CD4-positive, CD25-positive, alpha-beta regulatory T cell (primary cell): ENCODE results near the gene PHF2. TPM values are rescaled to one million over a fixed set of nuclear protein-coding genes. Genes with fewer than 3 reads are reported as not detected.

Experiments used
- ATAC-seq, 2 donors: fragments of 150-1000 bp; cut with Tn5 transposase; one replicate each; pipeline ENCODE4 v1.10.0; 2021; ENCODE audit warnings: low read depth in 2 of 2, moderate number of reproducible peaks in 2 of 2, moderate library complexity in 1 of 2
- DNase-seq, 3 donors: peaks; one replicate each; pipeline versions ENCODE4 v3.0.0 to v3.0.0-alpha.2; 2012 to 2022; ENCODE audit warnings: mixed read lengths in 1 of 3
- H3K27ac ChIP-seq: one replicate; pipeline ENCODE4 v1.7.0; 2013; ENCODE audit warnings: mild to moderate bottlenecking, low read length; ENCODE audit not compliant: insufficient read depth, poor library complexity, severe bottlenecking
- H3K27me3 ChIP-seq: one replicate; pipeline ENCODE4 v1.7.0; 2013; ENCODE audit warnings: low read length; ENCODE audit not compliant: control insufficient read depth, insufficient read depth
- H3K36me3 ChIP-seq: one replicate; pipeline ENCODE4 v1.7.0; 2013; ENCODE audit warnings: mild to moderate bottlenecking, low read length, moderate library complexity; ENCODE audit not compliant: control insufficient read depth, insufficient read depth
- H3K4me1 ChIP-seq: 2 replicates; pipeline ENCODE4 v1.7.0; 2013; ENCODE audit warnings: mild to moderate bottlenecking, low read length; ENCODE audit not compliant: insufficient read depth, control insufficient read depth, poor library complexity, severe bottlenecking
- H3K4me3 ChIP-seq: one replicate; pipeline ENCODE4 v1.7.0; 2013; ENCODE audit warnings: low read depth, mild to moderate bottlenecking, low read length, moderate library complexity
- H3K9me3 ChIP-seq, 2 experiments: 1 replicate in 1 of 2; 2 replicates in 1 of 2; pipeline ENCODE4 v1.7.0; 2013; ENCODE audit warnings: low read length in 2 of 2, mild to moderate bottlenecking in 1 of 2, moderate library complexity in 1 of 2; ENCODE audit not compliant: control insufficient read depth in 2 of 2
- H3K27ac Mint-ChIP-seq, 3 donors: one replicate each; pipeline ENCODE4 v1.8.0; 2020 to 2022; ENCODE audit warnings: mild to moderate bottlenecking in 3 of 3, mixed read lengths in 3 of 3, moderate library complexity in 2 of 3
- H3K27me3 Mint-ChIP-seq: one replicate; pipeline ENCODE4 v1.8.0; 2022; ENCODE audit warnings: mild to moderate bottlenecking, mixed read lengths
- H3K36me3 Mint-ChIP-seq: one replicate; pipeline ENCODE4 v1.8.0; 2020; ENCODE audit warnings: mixed read lengths
- H3K4me1 Mint-ChIP-seq, 4 donors: one replicate each; pipeline ENCODE4 v1.8.0; 2020 to 2022; ENCODE audit warnings: mixed read lengths in 4 of 4, mild to moderate bottlenecking in 1 of 4
- H3K4me3 Mint-ChIP-seq, 4 donors: one replicate each; pipeline ENCODE4 v1.8.0; 2020 to 2022; ENCODE audit warnings: mild to moderate bottlenecking in 4 of 4, mixed read lengths in 4 of 4, moderate library complexity in 3 of 4
- H3K9me3 Mint-ChIP-seq, 7 donors: one replicate each; pipeline ENCODE4 v1.8.0; 2020 to 2022; ENCODE audit warnings: mixed read lengths in 7 of 7, mild to moderate bottlenecking in 3 of 7, moderate library complexity in 2 of 7
- polyA plus RNA-seq, 4 donors: library from polyadenylated mRNA; unstranded; fragments of 300-500 nt; fragmentation: Illumina TruSeq; gene quantifications; one replicate each; pipeline ENCODE4 v1.2.3, GENCODE V29; 2021
- total RNA-seq: library from RNA; stranded (reverse); gene quantifications from one replicate; pipeline ENCODE4 v1.2.3, GENCODE V29; 2022

PHF2 gene
- total and polyA plus RNA-seq, 5 donors from 2014 or later, result 0.37 to 29.4 (median 1.0) TPM

DNA sequence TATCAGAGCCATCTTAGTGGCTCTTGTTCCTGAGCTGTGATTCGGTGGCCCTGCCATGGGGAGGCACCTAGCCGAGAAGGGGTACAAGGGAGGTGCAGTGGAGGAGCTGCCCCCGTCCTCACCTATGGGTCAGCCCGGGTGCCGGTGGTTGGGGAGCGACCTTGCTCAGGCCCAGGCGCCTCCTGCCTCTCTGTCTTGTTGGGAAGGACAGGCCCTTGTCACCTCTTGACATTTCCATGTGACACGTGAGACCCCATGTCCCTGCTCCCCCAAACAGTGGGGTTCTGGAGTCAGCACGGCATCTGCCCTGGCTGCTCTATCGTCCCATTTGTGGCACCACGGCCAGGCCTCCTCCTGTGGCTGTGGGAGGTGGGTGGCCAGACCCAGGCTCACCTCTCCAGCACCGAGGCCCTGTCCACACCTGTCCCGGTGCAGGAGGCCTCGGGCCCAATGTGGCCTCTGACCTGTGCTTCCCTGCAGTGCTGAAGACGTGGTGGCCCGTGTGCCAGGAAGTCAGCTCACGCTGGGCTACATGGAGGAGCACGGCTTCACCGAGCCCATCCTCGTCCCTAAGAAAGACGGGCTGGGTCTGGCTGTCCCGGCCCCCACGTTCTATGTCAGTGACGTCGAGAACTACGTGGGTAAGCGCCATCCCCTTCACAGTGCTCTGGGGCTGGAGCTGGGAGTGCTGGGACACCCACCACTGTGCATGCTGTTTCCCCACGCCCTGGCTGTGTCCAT, 68.9 kb downstream of the PHF2 start:
- Histone ChIP-seq H3K27ac (no peak overlapping the region), H3K4me3 (no peak overlapping the region), H3K9me3 (no peaks in the 10 kb centered on the region), H3K36me3 (peaks cover 33% of the 10 kb centered on the region), H3K4me1 (no peaks in the 10 kb centered on the region), H3K27me3 (no peaks in the 10 kb centered on the region)
- DNase-seq (no peak), ATAC-seq (no peak)
- Mint-ChIP-seq H3K9me3 (peaks cover 0 to 2% (median 0%) of the 10 kb centered on the region in 7 donors), H3K27ac (no peak overlapping the region), H3K4me1 (peaks cover 0 to 7% (median 3%) of the 10 kb centered on the region in 4 donors), H3K36me3 (peaks cover 37% of the 10 kb centered on the region), H3K4me3 (no peak overlapping the region), H3K27me3 (no peaks in the 10 kb centered on the region)

GRCh38 chr9:93645921-93646639, 69.7 kb downstream of the PHF2 start:
- Mint-ChIP-seq H3K4me3 (no peak overlapping the region), H3K27me3 (no peaks in the 10 kb centered on the region), H3K27ac (no peak overlapping the region), H3K4me1 (no peaks in the 10 kb centered on the region), H3K9me3 (peaks cover 0 to 1% (median 0%) of the 10 kb centered on the region in 7 donors), H3K36me3 (peaks cover 30% of the 10 kb centered on the region)
- Histone ChIP-seq H3K27me3 (no peaks in the 10 kb centered on the region), H3K9me3 (no peaks in the 10 kb centered on the region), H3K36me3 (peaks cover 38% of the 10 kb centered on the region), H3K4me3 (no peak overlapping the region), H3K4me1 (no peaks in the 10 kb centered on the region), H3K27ac (no peak overlapping the region)
- no peak for DNase-seq
- ATAC-seq, result no peak

- H3K4me1 Mint-ChIP-seq, result no peaks in the 10 kb centered on the region
- no peak overlapping the region for H3K4me3 ChIP-seq
- no peak for DNase-seq
- no peaks in the 10 kb centered on the region for H3K4me1 ChIP-seq
- H3K27me3 ChIP-seq, result no peaks in the 10 kb centered on the region
- peaks cover 38% of the 10 kb centered on the region for H3K36me3 ChIP-seq
- peaks cover 31% of the 10 kb centered on the region for H3K36me3 Mint-ChIP-seq
- no peak overlapping the region for H3K27ac ChIP-seq
- H3K9me3 ChIP-seq, result no peaks in the 10 kb centered on the region
- H3K27ac Mint-ChIP-seq, result no peak overlapping the region
- ATAC-seq, result no peak
- H3K4me3 Mint-ChIP-seq, result no peak overlapping the region
- H3K27me3 Mint-ChIP-seq, result no peaks in the 10 kb centered on the region
- H3K9me3 Mint-ChIP-seq, result peaks cover 0 to 1% (median 0%) of the 10 kb centered on the region in 7 donors
Observed at GRCh38 chr9:93646640-93647178, 70.3 kb downstream of the PHF2 start.

GRCh38 chr9:93648181-93648580, 71.8 kb downstream of the PHF2 start:
- no peak for ATAC-seq
- H3K27ac Mint-ChIP-seq, result peak overlapping the region in 1 of 3 donors; percentile 47
- peaks cover 0 to 1% (median 0%) of the 10 kb centered on the region in 7 donors for H3K9me3 Mint-ChIP-seq
- no peaks in the 10 kb centered on the region for H3K4me1 Mint-ChIP-seq
- peaks cover 32% of the 10 kb centered on the region for H3K36me3 ChIP-seq
- no peaks in the 10 kb centered on the region for H3K27me3 Mint-ChIP-seq
- H3K4me1 ChIP-seq, result no peaks in the 10 kb centered on the region
- no peak overlapping the region for H3K4me3 Mint-ChIP-seq
- H3K36me3 Mint-ChIP-seq, result peaks cover 35% of the 10 kb centered on the region
- DNase-seq, result no peak
- H3K27me3 ChIP-seq, result no peaks in the 10 kb centered on the region
- H3K4me3 ChIP-seq, result no peak overlapping the region
- H3K27ac ChIP-seq, result no peak overlapping the region
- H3K9me3 ChIP-seq, result no peaks in the 10 kb centered on the region

DNA sequence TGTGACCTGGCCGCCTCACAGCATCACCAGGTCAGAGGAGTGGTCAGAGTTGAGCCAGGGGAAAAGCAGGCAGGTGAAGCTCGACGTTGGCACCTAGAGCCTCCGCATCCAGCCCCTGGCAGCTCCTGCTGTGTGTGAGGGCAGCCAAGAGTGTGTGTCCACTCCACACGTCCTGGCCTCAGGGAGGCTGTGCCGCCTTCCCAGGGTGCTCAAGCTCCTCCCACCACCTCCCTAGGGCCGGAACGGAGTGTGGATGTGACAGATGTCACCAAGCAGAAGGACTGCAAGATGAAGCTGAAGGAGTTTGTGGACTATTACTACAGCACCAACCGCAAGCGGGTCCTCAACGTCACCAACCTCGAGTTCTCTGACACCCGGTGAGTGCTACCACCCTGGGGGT, 72.5 kb downstream of the PHF2 start:
- H3K27ac Mint-ChIP-seq, result no peak overlapping the region
- no peaks in the 10 kb centered on the region for H3K4me1 Mint-ChIP-seq
- no peak overlapping the region for H3K4me3 Mint-ChIP-seq
- H3K9me3 Mint-ChIP-seq, result peaks cover 0 to 1% (median 0%) of the 10 kb centered on the region in 7 donors
- DNase-seq, result no peak
- ATAC-seq, result no peak
- H3K27me3 ChIP-seq, result no peaks in the 10 kb centered on the region
- no peak overlapping the region for H3K4me3 ChIP-seq
- no peak overlapping the region for H3K27ac ChIP-seq
- no peaks in the 10 kb centered on the region for H3K27me3 Mint-ChIP-seq
- H3K36me3 ChIP-seq, result peaks cover 31% of the 10 kb centered on the region
- H3K36me3 Mint-ChIP-seq, result peaks cover 34% of the 10 kb centered on the region
- no peaks in the 10 kb centered on the region for H3K4me1 ChIP-seq
- H3K9me3 ChIP-seq, result no peaks in the 10 kb centered on the region

GRCh38 chr9:93649610-93650261, 73.4 kb downstream of the PHF2 start:
- Mint-ChIP-seq H3K27ac (no peak overlapping the region), H3K4me1 (no peaks in the 10 kb centered on the region), H3K4me3 (no peak overlapping the region), H3K9me3 (no peaks in the 10 kb centered on the region), H3K27me3 (no peaks in the 10 kb centered on the region), H3K36me3 (peaks cover 31% of the 10 kb centered on the region)
- peaks cover 39% of the 10 kb centered on the region for H3K36me3 ChIP-seq
- H3K27ac ChIP-seq, result no peak overlapping the region
- H3K27me3 ChIP-seq, result no peaks in the 10 kb centered on the region
- H3K4me1 ChIP-seq, result no peaks in the 10 kb centered on the region
- ATAC-seq, result no peak
- H3K9me3 ChIP-seq, result no peaks in the 10 kb centered on the region
- no peak overlapping the region for H3K4me3 ChIP-seq
- DNase-seq, result no peak

DNA sequence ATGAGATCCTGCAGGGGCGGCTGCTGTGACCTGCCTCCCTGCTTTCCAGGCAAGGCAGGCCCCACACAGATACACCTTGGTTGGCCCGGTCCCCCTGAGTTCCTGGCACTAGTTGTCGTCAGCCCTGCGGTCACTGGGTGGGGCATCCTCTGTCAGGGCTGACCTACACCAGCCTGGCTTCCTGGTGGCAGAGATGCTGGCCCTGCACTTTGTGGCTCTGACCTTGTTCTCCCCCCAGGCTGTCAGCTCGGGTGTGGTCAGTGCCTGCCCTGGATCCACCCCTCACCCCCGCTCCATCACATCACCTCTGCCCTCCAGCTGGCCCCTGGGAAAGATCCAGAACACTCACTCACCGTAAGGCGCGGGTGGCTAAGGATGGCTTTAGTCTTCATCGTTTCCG, 74.1 kb downstream of the PHF2 start:
- DNase-seq, result no peak
- Mint-ChIP-seq H3K4me3 (no peak overlapping the region), H3K36me3 (peaks cover 31% of the 10 kb centered on the region), H3K9me3 (no peaks in the 10 kb centered on the region), H3K27ac (no peak overlapping the region), H3K4me1 (no peaks in the 10 kb centered on the region), H3K27me3 (no peaks in the 10 kb centered on the region)
- H3K4me3 ChIP-seq, result no peak overlapping the region
- H3K9me3 ChIP-seq, result no peaks in the 10 kb centered on the region
- no peak overlapping the region for H3K27ac ChIP-seq
- no peaks in the 10 kb centered on the region for H3K27me3 ChIP-seq
- H3K4me1 ChIP-seq, result no peaks in the 10 kb centered on the region
- H3K36me3 ChIP-seq, result peaks cover 39% of the 10 kb centered on the region
- no peak for ATAC-seq
